Central memory CD4-positive, alpha-beta T cell (primary cell): ENCODE measurements around the gene SLC25A38.
"Not testable (repeated sequence)": the region's sequence is repeated elsewhere in the genome, so short reads cannot be mapped to it uniquely, and the experiment has no call there.

Source experiments
- DNase-seq: peaks from one replicate; pipeline ENCODE4 v3.0.0; 2022
- total RNA-seq, 3 experiments: gene quantifications; one replicate each; lab custom pipeline; 2026; lab: John Stamatoyannopoulos, UW

SLC25A38 gene, protein sequence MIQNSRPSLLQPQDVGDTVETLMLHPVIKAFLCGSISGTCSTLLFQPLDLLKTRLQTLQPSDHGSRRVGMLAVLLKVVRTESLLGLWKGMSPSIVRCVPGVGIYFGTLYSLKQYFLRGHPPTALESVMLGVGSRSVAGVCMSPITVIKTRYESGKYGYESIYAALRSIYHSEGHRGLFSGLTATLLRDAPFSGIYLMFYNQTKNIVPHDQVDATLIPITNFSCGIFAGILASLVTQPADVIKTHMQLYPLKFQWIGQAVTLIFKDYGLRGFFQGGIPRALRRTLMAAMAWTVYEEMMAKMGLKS
- total RNA-seq: 61.0 to 79.6 (median 71.4) reads per million in 3 experiments

DNA sequence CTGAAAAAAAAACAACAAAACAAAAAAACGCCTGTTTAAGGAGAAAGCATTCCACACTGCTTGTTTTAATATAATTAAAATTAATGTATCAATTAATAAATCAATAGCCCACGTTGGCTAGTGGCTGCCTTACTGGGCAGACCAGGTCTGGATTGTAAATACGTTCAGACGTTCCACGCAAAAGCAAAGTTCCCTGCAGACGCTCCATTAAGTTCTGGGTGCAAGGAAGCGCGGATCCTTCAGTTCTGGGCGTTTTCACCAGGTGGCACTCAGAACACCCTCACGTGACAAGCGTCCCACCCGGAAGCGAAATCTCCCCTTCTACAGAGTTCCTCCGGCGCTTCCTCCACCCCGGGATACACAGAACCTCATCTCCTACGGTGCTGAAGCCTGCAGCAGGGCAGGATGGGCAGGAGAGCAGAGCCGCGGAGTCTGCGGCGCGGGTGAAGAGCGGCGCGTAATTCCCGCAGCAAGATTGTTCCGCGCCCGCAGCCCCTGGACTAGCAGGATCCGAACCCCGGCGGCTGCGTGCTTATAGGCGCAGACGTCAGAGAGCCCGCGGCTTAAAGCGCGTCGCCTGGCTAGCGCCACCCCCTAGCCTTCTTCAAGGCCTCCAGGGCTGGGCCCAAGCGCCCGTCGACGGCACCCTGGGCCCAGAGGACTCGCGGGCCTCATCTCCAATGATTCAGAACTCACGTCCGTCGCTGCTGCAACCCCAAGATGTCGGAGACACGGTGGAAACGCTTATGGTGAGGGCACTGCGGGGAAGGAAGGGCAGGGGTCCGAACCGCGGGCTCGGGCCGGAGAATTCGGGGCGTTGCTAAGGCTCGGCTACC lies at the start of gene SLC25A38:
Gene SLC25A38 (plus strand): TSS at position 326 of the 836 bp plus-strand sequence. CDS start 355 bp downstream, at position 681.
- DNase-seq: peak; percentile 84

DNA sequence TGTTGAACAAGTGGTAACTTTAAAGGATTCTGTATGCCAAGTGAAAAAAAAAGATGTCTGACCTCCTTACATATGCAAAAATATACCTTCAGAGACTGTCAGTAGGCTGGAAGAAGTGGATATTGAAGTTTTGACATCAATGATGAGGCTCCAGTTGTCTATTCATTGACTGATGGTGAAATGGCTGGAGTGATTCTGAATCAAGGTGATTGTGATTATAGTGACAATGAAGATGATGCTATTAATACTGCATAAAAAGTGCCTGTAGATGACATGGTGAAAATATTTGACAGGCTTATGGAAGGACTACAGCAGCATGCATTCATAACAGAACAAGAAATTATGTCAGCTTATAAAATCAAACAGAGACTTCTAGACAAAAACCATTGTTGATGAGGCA lies 49.6 kb upstream of the SLC25A38 start:
- no peak for DNase-seq

DNA sequence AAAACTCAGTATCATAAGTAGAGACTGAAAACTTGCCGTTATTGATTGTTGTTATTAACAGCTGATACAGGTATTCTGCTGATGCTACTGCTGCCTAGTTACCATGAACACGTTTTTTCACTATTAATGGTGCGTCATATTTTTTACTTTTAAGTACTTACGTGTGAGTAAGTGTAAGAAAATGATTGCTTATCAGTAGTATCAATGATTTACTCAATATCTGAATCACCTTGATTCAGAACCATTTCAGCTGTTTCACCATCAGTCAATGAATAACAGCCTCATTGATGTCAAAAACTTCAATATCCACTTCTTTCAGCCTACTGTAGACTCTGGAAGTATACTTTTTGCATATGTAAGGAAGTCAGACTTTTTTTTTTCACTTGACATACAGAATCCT lies 49.0 kb upstream of the SLC25A38 start:
- no peak for DNase-seq

- DNase-seq: no peak
These were observed 45.0 kb upstream of the SLC25A38 start for GRCh38 chr3:39338201-39338600.

DNA sequence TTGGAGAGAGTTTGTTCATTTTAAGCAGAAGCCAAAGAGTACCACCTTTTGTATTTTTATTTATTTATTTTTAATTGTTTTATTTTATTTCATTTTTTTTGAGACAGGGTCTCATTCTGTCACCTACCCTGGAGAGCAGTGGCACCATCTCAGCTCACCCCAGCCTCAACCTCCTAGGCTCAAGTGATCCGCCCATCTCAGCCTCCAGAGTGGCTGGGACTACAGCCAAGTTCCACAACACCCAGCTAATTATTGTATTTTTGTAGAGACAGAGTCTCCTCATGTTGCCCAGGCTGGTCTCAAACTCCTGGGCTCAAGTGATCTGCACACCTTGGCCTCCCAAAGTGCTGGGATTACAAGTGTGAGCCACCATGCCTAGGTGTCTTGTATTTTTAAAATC lies 44.1 kb upstream of the SLC25A38 start:
- no peak for DNase-seq

DNA sequence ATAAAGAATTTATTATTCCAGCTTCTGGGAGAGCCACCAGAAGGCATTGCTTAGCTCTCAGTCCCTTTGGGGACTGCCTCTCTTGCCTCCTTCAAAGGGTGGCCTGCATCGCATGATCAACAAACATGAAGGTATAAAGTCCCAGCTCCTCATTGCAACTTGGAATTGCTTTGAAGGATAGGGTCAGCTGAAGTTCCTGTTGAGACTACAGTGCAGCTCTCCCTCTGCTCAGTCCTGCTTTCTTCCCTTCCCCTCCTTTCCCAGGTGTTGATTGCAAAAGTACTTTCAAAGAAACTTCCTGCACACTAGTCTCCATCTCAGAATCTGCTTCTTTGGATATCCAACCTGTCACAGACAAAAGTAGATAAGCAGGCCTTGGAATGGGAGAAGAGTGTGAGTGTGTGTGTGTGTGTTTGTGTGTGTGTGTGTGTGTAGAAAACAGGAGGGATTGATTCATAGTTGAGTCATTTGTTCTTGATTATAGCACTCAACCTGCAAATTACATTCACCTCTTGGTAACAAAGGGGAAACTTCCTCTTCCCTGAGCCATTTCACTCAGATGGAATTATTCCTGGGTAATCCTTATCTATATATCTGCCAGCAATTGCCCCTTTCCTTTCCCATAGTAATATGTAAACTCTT lies 40.0 kb upstream of the SLC25A38 start:
- DNase-seq: no peak

DNA sequence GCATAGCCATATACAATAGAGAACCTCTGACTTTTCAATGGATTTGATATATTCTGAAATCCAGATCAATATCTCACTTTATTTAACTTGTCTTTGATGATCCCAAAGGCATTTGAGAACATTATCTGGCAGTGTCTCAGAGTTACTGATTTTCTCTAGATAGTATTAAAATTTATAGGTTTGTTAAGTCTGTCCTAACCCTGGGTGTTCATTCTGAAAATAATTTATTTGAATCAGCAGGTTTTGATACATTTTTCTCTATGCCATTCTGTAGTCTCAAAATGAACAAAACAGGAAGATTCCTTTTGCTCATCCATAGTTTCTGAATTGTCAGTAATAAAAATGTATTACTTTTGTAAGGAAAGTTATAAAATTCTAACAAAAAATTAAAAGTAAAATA lies 39.4 kb upstream of the SLC25A38 start:
- no peak for DNase-seq

DNA sequence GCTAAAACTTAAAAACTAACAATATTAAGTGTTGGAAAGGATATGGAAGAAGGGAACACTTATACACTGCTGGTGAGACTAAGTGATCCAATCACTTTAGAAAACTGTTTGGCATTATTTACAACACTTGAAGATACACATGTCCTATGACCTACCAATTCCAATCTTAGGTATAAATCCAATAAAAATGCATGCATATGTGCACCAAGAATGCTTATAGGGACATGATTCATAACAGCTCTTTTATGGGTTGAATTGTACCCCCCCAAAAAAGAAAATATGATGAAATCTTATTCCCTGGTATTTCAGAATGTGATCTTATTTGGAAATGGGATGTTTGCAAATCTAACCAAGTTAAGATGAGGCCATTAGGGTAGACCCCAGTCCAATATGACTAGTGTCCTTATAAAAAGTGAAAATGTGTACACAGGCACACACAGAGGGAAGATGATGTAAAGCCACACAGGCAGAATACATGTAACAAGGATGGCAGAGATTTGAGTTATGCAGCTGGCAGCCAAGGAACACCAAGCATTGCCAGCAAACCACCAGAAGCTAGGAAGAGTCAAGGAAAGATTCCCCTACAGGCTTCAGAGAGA lies 38.3 kb upstream of the SLC25A38 start:
- DNase-seq: no peak

DNA sequence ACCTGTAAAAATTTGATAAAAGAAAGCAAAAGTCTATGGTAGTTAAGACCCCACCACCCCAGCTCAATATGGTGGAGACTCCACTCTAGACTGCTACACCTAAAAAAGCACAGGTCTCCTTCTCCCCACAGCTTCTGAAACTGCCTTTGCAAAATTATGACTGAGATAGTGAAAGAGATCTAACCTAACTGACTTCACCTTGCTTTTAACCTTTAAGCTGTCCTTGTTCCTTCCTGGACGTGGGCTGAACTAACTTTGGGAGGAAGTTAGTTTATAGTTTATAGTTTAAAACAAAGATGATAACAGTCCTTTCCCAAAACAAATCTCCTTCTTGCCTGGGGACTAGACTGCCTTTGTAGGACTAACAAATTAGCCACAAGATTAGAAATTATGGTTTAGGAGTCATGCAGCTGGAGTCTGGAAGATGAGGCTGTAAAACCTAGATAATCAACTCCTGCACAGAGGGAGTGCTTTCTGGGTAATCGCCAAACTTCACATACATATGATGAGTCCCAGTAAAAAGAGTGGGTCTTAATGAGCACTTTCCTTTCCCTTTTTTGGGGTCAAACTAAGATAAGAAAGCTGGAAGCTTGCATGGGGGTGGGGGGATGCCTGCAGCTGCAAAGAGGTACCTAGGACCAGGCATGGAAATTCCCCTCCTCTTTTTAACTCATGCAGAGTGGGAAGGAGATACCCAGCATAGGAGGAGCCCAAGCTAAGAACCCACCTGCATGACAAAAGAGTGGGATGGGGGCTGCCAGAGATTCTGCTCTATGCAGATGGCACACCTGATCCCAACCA lies 36.2 kb upstream of the SLC25A38 start:
- DNase-seq: no peak

DNA sequence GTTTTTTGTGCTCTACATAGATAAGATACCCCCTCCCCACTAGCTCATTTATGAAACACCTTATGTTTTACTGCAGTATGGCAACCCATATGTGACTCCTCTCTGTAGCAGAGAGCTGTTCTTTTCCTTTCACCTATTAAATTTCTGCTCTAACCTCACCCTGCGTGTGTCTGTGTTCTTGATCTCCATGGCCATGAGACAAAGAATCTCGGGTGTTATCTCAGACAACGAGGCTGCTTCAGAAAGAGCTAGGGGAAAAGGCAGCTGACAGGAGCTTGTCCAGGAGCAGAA lies 35.6 kb upstream of the SLC25A38 start:
- DNase-seq: no peak

GRCh38 chr3:39349080-39349479 lies 34.1 kb upstream of the SLC25A38 start:
- DNase-seq: no peak

- no peak for DNase-seq
These were observed 32.5 kb upstream of the SLC25A38 start for GRCh38 chr3:39350714-39351113.

GRCh38 chr3:39351134-39351533 lies 32.0 kb upstream of the SLC25A38 start:
- not testable (repeated sequence) for DNase-seq

GRCh38 chr3:39353168-39353927 lies 29.8 kb upstream of the SLC25A38 start:
- not testable (repeated sequence) for DNase-seq

- no peak for DNase-seq
These were observed 24.8 kb upstream of the SLC25A38 start for GRCh38 chr3:39358333-39358732.

GRCh38 chr3:39361252-39361927 lies 21.8 kb upstream of the SLC25A38 start:
- peak; percentile 65 for DNase-seq

- DNase-seq: no peak
These were observed 21.0 kb upstream of the SLC25A38 start for GRCh38 chr3:39362192-39362591.

GRCh38 chr3:39362812-39363211 lies 20.4 kb upstream of the SLC25A38 start:
- DNase-seq: no peak

DNA sequence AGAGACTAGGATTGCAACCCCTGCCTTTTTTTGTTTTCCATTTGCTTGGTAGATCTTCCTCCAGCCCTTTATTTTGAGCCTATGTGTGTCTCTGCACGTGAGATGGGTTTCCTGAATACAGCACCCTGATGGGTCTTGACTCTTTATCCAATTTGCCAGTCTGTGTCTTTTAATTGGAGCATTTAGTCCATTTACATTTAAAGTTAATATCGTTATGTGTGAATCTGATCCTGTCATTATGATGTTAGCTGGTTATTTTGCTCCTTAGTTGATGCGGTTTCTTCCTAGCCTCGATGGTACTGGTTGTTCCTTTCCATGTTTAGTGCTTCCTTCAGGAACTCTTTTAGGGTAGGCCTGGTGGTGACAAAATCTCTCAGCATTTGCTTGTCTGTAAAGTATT lies 12.7 kb upstream of the SLC25A38 start:
- not testable (repeated sequence) for DNase-seq

DNA sequence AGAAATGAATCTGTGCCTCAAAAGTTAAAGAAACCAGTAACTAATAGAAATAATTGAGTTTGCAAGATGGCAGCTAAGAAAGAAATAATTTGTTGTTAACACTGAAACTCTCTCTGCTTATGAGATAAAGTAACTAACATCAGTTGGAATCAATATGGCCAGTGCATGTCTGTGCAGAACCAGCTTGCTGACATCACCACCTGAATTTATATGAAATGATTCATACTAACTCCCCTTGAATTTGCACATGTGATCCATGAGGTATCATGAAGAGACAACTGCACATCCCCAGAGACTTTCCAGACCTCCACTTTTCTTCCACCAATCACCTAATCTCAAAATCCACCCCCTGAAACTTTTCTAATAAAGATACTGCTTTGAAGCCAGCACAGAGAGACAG lies 10.3 kb upstream of the SLC25A38 start:
- no peak for DNase-seq
